Epidermal melanocyte (primary cell): ENCODE results near the gene USF2.

Experiments
- DNase-seq: peaks from one replicate; pipeline ENCODE4 v3.0.0; 2011; ENCODE audit warnings: low spot score; ENCODE audit not compliant: insufficient read length

The USF2 gene

GRCh38 chr19:35241417-35241816 is 27.3 kb upstream of the USF2 start:
- DNase-seq, result no peak

DNA sequence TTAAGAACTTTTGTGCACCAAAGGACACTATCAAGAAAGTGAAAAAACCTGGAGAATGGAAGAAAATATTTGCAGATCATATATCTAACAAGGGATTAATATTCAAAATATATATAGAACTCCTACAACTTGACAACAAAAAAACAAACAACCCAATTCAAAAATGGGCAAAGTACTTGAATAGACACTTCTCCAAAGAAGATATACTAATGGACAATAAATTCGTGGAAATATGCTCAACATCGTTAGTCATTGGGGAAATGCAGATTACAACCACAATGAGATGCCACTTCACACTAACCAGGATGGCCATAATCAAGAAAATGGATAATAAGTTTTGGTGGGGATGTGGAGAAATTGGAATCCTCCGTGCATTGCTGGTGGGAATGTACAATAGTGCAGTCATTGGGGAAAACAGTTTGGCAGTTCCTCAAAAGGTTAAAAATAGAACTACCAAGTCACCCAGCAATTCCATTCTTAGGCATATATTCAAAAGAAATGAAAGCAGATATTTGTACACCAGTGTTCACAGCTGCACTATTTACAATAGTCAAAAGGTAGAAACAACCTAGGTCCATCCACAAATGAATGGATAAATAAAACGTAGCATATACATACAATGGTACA is 22.2 kb upstream of the USF2 start:
- DNase-seq, result no peak

- DNase-seq, result no peak
Observed at GRCh38 chr19:35247526-35248309, 21.0 kb upstream of the USF2 start.

- DNase-seq, result no peak
Observed at GRCh38 chr19:35248310-35249145, 20.2 kb upstream of the USF2 start, which contains the start of gene LSR. TSS of gene LSR (plus strand) at chr19:35249002. CDS start at chr19:35249023, 21 bp downstream.

DNA sequence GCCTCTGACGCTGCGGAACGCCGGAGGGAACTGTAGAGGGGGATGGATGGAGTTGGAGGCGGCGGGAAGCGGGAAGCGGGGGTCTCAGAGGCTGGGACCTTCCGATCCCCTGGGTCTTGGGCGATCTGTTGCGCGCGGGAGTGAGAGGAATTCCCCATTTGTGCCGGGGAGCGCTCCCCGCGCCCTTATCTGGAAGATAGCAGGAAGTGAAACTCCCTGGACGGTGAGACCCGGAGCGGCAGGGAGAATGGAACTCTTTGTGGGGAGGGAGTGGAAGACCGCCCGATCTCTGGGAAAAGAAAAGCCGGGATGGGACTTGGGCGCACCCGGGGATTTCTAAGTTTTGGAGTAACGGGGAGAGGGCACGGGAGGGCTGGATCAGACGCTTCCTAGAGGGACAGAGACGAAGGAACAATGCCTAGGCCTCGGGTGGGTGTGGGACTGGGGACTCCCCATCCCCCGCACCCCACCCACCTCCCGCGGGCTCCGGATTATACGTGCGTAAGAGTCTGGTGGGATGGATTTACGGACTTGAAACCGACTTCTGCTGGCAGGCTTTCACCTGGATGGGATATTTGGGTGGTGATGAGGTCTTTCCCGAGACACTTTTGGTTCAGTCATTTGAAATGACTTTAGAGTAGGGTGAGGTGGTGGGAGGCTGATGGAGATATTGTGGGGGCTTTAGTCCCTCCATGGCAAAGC is 19.5 kb upstream of the USF2 start:
- DNase-seq, result no peak

- no peak for DNase-seq
Observed at GRCh38 chr19:35249848-35250711, 18.7 kb upstream of the USF2 start.

GRCh38 chr19:35251456-35251855 is 17.3 kb upstream of the USF2 start:
- DNase-seq, result no peak

GRCh38 chr19:35253316-35254286 is 15.2 kb upstream of the USF2 start:
- DNase-seq, result no peak

GRCh38 chr19:35254341-35255297 is 14.1 kb upstream of the USF2 start:
- no peak for DNase-seq

DNA sequence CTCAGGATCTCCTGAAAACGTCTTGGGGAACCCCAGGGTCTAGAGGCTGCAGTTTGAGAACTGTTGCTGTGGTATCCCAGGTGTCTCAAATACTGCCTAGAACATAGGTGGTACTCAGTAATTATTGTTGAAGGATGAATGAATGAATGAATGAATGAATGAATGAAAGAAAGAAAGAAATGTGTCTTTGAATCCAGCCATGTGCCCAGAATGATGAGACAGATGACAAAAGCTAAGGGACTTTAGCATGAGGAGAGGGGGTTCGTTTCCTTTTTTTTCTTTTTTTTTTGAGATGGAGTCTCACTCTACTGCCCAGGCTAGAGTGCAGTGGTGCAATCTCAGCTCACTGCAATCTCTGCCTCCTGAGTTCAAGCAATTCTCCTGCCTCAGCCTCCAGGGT is 12.2 kb upstream of the USF2 start:
- no peak for DNase-seq

- DNase-seq, result no peak
Observed at GRCh38 chr19:35257113-35257461, 11.7 kb upstream of the USF2 start.

DNA sequence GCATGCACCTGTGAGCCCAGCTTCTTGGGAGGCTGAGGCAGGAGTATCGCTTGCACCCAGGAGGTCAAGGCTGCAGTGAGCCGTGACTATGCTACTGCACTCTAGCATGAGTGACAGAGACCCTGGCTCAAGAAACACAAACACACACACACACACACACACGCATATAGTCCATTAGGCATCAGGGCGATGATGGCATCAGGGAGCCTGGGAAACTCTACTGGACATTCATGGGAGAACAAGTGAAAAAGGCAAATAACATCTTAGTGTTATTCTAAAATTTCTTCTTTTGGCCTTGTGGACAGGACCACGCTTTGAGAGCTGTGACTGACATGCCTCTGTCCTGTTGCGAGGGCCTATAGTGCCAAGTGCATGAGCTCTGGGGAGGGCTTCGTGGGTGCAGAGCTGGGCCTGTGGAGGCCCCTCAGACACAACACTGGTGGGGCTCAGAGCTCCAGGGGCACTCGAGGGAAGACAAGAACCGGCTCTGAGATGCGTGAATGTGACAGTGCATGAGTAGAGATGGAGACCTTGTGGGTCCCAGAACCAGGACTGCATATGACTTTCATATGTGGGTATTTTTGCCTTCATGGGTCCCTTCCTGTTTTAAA is 8.0 kb upstream of the USF2 start:
- no peak for DNase-seq

DNA sequence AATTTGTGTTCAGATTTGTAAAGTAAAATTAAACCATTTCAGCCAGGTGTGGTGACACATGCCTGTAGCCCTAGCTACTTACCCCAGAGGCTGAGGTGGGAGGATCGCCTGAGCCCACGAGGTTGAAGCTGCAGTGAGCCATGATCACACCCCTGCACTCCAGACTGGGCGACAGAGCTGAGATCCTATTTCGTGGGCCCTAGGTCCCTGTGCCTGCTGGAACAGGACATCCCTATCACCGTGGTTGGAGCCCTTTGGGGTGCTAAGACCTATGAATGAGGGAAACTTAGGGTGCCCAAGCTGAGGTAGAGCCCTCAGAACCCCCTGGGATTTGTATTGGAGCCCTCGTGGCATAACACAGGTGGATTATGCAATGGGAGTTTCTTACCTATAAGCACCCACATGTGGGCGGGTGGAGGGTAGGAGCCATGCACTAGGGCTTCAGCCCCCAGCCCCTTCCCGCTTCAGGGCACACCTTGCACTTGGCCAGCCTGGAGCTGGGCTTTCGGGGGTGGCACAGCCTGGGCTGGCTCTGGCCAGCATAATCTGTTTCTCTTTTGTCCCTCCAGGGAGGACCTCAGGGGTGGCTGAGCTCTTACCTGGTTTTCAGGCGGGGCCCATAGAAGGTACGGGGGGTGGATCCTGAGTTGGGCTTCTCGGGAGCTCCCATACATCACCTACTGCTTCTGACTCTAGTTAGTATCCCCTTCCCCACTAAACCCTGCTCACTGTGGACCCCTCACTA is 7.2 kb upstream of the USF2 start:
- no peak for DNase-seq

- no peak for DNase-seq
Observed at GRCh38 chr19:35262101-35262761, 6.5 kb upstream of the USF2 start.

- DNase-seq, result no peak
Observed at GRCh38 chr19:35264268-35265125, 4.3 kb upstream of the USF2 start.
